GM21723 (cell line): Measurements from ENCODE around the gene TRAPPC4.
"Not testable (repeated sequence)": the region's sequence is repeated elsewhere in the genome, so short reads cannot be mapped to it uniquely, and the experiment has no call there.

Experiments used
- ATAC-seq: cut with Tn5 transposase; IDR thresholded peaks from one replicate; pipeline ENCODE4 v1.9.1; 2021; ENCODE audit warnings: mild to moderate bottlenecking, moderate library complexity; ENCODE audit not compliant: unreplicated experiment

The TRAPPC4 gene, protein sequence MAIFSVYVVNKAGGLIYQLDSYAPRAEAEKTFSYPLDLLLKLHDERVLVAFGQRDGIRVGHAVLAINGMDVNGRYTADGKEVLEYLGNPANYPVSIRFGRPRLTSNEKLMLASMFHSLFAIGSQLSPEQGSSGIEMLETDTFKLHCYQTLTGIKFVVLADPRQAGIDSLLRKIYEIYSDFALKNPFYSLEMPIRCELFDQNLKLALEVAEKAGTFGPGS

DNA sequence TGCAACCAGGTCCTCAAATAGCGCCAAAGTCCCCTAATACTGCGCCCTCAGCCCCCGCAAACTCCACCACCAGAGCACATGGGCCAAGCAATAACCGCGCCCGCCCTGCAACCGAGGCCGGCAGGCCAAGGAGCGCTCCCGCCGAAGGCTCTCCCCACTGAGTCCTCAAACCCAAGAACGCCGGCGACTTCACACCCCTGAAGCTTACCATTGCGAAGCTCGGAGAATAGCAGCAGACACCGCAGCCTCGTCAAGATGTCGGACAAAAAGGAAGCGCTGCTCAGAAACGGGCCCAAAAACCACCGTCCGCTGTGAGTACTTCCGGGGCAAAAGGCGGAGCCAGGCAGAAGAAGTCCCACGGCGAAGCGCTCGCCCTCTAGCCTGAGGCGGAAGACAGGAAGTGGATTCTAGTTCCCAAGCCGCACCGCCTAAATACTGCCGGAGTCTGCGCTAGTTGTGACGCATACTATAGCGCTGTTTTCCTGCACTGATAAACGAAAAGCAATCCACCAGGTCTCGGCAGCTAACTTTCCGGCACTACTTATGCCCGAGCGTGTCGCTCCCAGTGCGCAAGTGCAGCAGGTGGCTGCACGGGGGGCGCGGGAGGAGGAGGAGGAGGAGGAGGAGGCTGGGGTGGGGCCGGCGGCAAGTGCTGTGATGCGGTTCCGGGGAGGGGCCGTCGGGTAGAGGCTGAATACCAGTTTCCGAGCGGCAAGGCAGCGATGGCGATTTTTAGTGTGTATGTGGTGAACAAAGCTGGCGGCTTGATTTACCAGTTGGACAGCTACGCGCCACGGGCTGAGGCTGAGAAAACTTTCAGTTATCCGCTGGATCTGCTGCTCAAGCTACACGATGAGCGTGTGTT is at the start of gene TRAPPC4, which contains the start of gene RPS25:
TRAPPC4 (plus strand) TSS at position 693 of the 865 bp plus-strand sequence; CDS start at position 723, 30 bp downstream.
RPS25 (minus strand) TSS at position 270 of the 865 bp plus-strand sequence; CDS start at position 211, 59 bp downstream.
- ATAC-seq: peak; percentile 88

DNA sequence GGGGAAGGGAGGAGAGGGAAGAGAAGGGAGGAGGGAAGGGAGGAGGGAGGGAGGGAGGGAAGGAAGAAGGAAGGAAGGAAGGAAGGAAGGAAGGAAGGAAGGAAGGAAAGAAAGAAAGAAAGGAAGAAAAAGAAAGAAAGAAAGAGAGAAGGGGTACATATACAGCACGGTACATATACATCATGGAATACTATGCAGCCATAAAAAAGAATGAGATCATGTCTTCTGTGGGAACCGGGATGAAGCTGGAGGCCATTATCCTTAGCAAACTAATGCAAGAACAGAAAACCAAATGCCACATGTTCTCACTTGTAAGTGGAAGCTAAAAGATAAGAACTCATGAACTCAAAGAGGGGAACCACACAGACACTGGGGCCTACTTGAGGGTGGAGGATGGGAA is 49.1 kb upstream of the TRAPPC4 start:
- ATAC-seq: not testable (repeated sequence)

DNA sequence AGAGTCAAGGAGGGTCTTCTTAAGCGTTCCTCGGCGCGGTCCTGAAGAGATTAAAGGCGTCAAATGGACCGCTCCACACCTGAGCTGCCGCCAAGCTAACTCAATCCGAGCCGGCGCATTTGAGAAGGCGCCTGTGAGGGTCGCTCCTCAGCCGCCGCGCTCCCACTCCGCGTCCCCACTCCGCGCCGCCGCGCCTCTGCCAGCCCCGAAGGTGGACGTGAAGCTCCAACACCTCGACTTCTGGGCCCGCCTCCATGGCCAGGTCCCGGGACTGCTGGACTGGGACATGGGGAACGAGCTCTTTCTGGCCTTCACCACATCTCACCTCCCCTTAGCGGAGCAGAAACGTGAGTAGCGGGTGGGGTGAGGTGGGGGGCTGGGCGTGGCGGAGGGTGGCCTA is 46.9 kb upstream of the TRAPPC4 start, which contains the start of gene FOXR1:
FOXR1 (plus strand) TSS at position 116 of the 400 bp plus-strand sequence; CDS start at position 287, 171 bp downstream.
- ATAC-seq: no peak

DNA sequence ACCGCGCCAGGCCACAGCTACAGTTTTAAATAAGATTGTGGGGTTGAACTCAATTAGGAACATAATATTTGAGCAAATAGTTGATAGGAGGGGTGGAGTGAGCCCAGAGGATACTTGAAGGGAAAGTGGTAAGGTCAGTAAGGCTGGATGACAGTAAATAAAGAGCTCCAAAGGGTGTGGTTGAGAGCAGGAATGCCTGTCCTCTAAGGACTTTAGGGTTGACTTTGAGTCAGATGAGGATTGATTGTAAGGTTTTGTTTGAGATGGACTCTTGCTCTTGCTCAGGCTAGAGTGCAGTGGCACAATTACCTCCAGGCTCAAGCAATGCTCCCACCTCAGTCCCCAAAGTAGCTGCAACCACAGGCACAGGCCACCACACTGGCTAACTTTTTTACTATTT is 44.6 kb upstream of the TRAPPC4 start:
- ATAC-seq: no peak

DNA sequence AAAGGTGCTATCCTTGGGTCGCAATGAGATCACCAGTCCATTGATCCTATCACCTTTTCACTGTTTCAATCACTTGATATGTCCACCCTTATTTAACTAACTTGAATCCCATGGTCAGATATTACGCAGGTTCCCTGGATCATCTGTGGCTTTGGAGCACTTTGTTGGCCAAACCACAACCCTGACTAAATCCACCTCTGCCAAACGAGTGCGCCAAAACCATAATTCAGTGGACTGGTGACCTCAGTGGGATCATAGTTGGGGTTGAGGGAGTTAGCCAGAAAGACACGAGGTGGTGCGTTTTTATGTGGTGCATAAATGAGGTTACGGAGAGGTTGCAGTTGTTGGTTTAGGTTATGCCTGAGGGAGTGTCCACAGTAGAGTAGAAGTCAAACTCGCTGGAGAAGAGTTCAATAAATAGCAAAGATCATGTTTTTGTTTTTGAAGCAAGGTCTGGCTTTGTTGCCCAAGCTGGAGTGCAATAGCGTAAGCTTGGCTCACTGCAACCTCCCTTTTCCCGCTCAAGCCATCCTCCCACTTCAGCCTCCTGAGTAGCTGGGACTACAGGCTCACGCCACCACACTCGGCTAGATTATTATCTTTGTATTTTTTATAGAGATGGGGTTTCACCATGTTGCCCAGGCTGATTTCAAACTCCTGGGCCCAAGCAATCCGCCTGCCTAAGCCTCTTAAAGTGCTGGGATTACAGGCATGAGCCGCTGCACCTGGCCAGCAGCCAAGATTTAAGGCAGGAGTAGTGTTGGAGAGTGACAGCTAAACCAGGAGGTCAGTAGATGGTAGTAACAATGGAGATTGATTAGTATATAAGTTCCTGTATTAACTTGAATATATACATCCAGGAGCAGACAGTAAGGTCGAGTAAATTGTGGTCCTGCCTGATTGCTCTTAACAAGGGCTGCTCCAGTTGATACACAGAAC is 42.5 kb upstream of the TRAPPC4 start:
- no peak for ATAC-seq

DNA sequence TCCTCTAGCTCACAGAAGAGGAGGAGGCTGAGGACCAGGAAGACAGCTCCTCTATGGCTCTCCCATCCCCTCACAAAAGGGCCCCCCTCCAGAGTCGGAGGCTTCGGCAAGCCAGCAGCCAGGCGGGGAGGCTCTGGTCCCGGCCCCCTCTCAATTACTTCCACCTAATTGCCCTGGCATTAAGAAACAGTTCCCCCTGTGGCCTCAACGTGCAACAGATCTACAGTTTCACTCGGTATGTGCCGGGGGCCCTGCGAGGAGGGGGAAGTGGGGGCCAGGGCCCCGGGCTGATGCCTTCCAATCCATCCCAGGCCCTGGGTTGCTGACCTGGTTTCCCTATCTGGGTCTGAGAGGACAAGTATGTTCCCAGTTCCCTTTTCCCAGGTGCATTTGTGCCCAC is 39.1 kb upstream of the TRAPPC4 start:
- ATAC-seq: no peak

DNA sequence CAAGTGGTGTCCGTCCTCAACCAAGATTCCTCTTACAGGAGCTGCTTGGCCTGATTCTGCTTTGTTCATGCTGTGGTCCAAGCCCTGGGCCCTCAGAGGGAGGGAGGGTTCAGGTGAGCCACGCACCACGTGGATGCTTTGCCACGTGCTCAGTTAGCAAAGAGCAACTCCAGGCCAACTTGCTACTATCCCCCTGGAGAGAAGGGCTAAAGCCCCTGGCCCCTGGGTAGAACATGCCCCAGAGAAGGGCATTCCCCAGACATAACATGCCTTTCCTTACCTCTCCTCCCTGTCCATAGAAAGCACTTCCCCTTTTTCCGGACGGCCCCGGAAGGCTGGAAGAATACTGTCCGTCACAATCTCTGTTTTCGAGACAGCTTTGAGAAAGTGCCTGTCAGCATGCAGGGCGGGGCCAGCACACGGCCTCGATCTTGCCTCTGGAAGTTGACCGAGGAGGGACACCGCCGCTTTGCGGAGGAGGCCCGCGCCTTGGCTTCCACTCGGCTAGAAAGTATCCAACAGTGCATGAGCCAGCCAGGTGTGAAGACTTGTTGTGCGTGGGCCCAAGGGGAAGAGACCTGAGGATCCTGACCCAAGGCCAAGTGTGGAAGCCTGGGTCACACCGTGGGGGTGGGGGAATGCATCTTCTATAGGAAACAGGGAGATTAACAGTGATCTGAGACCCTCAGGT is 38.2 kb upstream of the TRAPPC4 start:
- no peak for ATAC-seq

DNA sequence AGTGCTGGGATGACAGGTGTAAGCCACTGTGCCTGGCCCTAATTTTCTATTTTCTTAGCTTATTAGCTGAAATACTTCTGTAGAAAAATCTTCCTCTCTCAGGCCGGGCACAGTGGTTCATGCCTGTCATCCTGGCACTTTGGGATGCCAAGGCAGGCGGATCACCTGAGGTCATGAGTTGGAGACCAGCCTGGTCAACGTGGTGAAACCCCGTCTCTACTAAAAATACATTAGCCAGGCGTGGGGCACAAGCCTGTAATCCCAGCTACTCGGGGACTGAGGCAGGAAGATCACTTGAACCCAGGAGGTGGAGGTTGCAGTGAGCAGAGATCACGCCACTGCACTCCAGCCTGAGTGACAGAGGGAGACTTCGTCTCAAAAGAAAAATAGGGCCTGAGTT is 34.2 kb upstream of the TRAPPC4 start:
- ATAC-seq: not testable (repeated sequence)

DNA sequence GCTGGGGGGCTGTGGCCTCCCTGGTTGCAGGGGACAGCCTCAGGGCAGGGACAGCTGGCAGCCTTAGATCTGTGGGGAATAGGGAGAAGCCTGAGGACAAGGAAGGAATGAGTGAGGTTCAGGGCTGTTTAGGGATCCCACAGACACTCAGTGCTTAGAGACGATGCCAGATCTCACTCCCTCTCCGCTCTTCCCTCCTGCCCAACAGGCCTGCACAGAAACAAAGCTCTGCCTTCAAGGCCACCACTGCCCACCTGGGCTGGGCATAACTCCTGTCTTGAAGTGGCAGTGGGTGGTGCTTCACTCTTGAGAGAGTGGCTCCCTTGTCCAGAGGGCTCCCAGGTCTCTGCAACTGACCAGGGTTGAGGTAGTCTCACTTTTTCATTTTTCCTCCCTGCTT is 33.7 kb upstream of the TRAPPC4 start:
- ATAC-seq: no peak

DNA sequence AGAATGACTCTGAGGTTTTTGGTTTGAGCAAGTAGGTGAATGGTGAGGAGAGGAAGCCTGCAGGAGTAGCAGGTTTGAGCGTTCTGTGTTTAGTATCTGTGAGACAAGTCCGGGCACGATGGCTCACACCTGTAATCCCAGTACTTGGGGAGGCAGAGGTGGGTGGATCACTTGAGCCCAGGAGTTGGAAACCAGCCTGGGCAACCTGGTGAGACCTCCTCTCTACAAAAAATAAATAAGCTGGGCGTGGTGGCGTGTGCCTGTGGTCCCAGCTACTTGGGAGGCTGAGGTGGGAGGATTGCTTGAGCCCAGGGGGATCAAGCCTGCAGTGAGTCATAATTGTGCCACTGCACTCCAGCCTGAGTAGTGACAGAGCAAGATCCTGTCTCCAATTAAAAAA is 30.3 kb upstream of the TRAPPC4 start:
- no peak for ATAC-seq

DNA sequence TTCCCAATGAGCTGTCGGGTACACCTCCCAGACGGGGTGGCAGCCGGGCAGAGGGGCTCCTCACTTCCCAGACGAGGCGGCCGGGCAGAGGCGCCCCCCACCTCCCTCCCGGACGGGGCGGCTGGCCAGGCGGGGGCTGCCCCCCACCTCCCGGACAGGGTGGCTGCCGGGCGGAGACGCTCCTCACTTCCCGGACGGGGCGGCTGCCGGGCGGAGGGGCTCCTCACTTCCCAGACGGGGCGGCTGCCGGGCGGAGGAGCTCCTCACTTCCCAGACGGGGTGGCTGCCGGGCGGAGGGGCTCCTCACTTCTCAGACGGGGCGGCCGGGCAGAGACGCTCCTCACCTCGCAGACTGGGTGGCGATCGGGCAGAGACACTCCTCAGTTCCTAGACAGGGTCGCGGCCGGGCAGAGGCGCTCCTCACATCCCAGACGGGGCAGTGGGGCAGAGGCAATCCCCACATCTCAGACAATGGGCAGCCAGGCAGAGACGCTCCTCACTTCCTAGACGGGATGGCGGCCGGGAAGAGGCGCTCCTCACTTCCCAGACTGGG is 27.0 kb upstream of the TRAPPC4 start:
- not testable (repeated sequence) for ATAC-seq

DNA sequence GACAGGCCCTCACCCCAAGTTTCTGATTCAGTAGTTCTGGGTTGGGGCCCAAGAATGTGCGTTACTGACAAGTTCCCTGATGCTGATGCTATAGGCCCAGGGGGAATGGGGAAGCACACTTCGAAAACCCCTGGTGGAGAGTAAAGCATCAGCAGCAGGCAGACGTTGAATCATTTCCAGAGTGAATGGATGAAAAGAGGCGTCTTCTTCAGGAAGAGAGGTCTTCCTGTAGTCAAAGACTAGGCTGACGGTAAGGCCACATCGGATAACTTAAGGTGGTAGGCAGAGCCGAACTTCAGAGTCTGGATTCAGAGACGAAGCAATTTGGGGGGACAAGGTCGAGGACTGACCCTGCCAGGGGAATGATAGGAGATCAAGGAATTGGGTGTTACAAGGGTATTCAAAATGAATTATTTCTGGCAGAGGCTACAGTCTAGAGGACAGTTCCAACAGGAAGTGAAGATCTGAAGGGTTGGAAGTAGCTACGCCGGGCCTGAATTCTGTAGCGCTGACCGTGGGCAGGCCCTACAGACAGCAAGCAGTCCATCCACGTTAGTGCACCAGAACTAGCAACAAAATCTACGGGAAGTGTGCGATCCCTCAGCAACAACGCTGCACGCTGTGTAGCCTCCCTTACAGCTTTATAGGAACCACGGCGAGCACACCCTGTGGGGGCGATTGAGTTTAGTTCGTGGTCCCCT is 21.5 kb upstream of the TRAPPC4 start:
- ATAC-seq: peak; percentile 22

DNA sequence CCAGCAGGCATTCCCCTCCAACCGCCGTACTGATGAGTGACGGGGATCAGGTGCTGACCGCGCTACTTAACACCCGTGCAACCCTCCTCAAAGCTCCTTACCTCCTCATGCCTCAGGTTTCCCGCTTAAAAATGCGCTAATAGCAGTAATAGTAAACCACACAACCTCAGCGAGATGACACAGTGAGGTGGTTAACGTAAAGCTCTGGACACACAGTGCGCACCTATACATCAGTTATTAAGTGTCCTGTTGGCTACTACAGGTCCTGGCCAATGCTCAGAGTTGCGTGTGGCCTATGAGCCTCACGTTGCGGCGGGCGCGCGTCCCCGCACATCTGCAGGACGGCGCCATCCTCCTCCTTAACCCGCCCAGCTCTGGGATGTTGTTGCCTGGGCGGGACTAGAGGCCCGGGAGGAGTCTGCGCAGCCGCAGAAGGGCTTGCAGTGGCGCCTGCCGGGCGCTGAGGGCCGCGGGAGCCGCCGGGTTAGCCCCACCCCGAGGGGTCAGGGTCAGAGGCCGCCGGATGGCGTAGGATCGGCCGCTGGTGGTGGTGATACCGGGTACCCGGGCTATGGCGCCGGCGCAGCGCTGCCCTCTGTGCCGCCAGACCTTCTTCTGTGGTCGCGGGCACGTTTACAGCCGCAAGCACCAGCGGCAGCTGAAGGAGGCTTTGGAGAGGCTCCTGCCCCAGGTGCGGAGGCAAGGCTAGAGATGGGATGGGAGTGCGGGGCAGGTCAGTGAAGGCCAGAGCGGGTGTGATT is 20.8 kb upstream of the TRAPPC4 start, which contains the start of gene CENATAC:
CENATAC (plus strand) TSS at position 512 of the 761 bp plus-strand sequence; CDS start at position 572, 60 bp downstream.
- peak; percentile 91 for ATAC-seq

DNA sequence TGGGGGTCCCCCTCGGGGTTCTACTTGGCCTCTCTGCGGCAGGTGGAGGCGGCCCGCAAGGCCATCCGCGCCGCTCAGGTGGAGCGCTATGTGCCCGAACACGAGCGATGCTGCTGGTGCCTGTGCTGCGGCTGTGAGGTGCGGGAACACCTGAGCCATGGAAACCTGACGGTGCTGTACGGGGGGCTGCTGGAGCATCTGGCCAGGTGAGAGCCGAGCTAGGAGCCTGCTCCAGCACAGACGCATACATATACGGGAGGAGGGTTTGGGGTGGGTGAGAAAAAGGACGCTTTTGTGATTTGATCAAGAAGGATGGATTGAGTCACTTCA is 20.2 kb upstream of the TRAPPC4 start:
- no peak for ATAC-seq

DNA sequence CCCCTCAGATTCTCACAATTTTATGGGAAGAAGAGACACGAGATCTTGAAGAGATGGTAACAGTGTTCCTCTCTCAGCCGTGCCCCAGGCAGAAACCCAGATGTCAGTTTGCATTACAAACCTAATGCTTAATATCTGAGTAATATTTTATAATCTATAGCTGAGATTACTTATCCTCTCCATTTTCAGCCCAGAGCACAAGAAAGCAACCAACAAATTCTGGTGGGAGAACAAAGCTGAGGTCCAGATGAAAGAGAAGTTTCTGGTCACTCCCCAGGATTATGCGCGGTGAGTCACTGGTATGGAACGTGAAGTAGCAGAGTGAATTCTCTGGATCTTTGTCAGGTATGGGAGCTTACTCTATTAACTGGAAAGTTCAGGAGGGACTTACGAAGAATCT is 19.7 kb upstream of the TRAPPC4 start:
- ATAC-seq: no peak

DNA sequence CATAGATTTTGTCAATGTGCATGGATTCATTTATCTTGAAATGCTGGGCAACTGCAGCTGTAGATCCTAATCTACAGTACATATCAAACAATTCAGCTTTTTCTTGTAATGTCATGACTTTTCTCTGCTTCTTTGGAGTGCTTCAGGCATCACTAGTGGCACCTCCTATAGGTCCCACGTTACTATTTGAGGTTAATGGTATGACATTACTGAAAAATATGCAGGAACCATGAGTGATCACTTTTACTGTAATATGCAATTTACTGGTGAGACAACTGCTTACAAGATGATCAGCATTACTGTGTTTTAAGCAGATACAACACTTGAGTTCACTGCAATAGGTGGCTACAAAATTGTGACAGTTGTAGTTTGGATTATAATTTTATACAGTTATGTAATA is 17.7 kb upstream of the TRAPPC4 start:
- ATAC-seq: no peak

DNA sequence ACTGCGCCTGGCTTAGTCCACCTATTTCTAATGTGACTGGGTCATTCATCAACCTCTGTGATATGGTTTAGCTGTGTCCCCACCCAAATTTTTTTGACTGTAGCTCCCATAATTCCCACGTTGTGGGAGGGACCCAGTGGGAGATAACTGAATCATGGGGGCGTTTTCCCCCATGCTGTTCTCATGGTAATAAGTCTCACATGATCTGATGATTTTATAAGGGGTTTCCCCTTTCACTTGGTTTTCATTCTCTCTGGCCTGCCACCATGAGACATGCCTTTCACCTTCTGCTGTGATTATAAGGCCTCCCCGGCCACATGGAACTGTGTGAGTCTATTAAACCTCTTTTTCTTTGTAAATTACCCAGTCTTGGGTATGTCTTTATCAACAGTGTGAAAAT is 11.9 kb upstream of the TRAPPC4 start:
- ATAC-seq: no peak

DNA sequence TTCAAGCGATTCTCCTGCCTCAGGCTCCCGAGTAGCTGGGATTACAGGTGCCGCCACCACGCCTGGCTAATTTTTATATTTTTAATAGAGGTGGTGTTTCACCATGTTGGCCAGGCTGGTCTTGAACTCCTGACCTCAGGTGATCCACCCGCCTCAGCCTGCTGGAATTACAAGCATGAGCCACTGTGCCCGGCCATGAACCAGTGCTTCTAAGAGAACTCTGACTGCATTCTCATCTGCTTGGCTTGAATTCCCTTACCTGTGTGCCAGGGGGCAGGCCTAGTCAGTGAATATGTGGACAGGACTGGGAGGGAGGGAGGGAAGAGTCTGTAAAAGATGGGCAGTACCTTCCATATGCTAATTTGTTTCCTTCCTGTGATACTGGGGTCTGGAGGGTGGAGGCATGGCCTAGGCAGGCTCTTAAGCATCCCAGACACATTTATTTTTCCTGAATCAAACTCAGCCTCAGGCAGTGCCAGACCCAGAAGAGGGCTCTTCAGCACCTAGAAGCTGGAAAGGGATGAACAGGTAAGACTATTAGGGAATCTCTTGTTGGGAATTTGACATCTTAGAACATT is 7.0 kb upstream of the TRAPPC4 start:
- no peak for ATAC-seq
